Measurements from ENCODE around the gene NCEH1.
"Not testable (repeated sequence)": the region's sequence is repeated elsewhere in the genome, so short reads cannot be mapped to it uniquely, and the experiment has no call there.

Gene NCEH1

DNA sequence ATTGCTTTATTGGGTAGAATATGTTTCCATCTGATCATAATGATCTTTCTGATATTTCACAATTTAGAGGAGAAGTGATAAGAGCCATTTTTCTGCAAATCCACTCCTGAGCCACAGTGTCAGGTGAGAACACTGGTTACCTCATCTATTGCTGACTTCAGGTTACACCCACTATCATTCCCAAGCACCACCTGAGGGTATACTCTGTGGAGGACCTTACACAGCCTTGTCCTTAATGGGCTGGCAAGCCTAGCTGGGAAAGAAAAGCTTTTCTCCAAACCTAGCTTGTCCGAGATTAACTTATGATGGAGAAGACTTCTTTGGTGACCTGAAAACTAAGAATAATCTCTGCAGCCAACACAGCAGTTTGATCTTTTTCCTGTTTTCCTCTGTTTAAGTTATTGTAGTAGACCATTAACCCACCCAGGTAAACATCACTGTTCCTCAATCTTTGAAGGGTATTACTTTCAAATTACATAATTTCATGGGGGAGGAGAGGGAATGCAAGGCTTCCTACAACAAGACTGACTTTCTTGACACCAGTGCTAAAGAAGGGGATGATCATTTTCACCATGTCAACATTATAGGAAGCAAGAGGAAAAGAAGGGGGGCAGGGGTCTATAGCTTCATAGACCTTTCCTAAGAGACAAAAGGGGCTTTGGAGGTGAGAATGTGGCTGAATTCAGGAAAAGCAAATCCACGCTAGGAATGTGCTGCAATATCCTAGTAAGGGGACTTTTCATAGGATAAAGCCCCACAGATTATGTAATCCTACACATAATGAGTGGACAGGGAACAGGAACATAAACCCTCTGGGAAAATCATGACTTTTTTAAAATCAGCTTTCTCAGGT lies 1.7 kb downstream of the NCEH1 start:
- DNase-seq (ENCODE audit: low spot score): no peak

DNA sequence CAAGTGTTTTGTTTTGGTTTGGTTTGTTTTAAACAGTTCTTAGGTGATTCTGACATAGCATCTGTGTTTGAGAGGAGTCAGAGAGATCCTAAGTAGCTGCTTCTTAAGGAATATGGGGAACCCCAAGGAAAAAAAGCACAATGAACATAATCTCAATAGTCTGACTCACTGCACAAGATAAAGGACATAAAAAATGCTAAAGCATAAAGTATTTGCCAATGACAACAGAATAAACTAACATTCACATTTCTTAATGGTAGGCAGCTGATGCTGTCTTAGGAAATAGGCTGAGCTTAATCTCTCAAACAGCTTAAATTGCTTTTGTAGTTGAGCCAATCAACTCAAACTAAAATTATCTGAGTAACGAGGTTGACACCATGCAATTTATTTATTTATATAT lies 2.9 kb downstream of the NCEH1 start:
- DNase-seq (ENCODE audit: low spot score): no peak

DNA sequence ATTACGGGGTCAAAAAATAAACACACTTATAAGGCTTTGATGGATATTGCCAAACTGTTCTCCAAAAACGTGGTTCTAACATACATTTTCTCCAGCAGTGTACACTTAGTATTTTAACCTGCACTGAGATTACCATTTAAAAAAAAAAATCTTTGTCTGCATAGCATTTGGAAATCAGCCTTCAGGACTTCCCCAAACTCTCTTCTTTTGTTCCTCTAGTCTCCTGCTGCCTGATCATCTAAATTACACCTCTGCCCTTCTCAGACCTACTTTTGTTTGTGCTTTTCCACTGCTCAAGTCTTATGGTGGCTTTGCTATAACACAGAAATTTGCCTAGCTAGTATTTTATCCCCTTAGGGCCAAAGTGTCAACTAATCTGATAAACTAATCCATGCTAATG lies 3.8 kb downstream of the NCEH1 start:
- DNase-seq (ENCODE audit: low spot score): no peak

DNA sequence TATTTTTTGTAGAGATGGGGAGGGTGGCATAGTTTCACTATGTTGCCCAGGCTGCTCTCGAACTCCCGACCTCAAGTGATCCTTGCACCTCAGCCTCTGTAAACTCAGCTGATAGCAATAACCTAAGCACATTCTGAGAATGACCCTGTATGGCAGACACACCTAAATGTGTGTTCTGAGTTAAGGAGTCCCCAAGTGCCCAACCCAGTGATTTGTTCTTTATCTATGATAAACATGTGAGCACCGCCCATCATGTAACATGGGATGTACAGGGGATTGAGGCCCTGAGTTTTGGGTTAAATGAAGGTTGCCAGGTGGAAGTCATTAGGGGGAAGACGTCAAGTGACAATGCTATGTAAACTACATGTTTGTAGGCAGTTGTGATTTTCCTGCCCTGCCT lies 5.7 kb downstream of the NCEH1 start:
- no peak for DNase-seq (ENCODE audit: low spot score)

DNA sequence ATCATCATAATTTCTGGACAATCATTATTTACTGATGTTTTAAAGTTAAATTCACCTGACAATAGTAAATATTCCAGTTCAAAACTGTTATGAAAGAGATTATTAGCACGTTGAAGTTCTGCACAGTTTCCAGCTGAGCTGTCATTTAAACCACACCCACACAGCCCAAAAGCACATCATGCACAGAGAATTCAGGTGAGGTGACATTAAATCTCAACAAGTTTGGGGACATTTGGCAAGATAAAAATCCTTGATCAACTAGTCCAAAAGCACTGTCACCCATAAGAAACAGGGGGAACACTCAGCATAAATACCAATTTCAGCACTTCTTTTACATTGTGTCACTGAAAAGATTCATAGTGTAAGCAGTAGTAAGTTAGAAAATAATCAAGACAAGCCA lies 6.9 kb downstream of the NCEH1 start:
- DNase-seq (ENCODE audit: low spot score): no peak

DNA sequence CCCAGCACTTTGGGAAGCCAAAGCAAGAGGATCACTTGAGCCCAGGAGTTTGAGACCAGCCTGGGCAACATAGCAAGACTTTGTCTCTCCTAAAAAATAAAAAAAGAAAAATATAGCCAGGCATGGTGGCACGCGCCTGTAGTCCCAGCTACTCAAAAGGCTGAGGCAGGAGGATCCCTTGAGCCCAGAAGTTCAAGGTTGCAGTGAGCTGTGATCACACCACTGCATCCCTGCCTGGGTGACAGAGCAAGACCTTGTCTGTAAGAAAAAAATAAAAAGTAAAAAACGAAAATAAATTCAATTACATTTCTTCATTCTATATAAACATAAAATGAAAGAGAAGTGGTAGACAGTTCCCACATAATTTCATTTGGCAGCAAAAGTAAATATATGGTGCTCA lies 8.1 kb downstream of the NCEH1 start:
- not testable (repeated sequence) for DNase-seq (ENCODE audit: low spot score)

DNA sequence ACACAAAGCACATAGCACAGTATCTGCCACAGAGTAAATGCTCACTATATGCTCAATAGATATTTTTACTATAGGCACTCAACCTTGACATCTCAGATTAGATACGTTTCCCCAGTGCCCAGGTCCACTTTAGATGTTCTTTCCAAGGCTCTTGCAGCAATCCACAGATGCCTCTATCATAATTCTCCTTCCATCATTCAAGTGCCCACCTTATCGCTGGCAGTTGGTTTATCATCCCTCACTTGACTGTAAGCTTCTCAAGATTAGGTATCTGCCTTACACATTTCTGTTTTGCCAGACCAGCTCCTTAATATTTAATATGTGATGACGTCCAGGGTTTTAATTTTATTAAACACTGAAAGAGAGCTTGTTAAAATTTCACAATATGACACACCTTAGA lies 8.6 kb downstream of the NCEH1 start:
- no peak for DNase-seq (ENCODE audit: low spot score)

DNA sequence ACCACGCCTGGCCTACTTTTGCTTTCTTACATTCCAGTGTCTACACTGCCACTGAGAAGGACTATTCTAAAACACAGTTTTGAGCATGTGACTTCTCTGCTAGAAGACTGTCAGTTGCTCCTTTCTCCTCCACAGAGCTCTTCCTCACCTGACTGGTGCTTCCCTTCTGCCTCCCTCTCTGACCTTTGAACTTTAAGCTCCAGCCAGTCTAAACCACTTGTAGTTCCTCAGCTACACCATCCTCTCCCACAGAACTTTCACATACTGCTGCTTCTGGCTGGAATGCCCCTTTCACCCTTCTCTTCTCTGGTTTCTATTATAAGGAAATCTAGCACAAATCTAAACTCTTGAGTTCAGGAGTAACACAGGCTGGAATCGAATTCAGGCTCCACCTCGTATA lies 9.1 kb downstream of the NCEH1 start:
- DNase-seq (ENCODE audit: low spot score): no peak

DNA sequence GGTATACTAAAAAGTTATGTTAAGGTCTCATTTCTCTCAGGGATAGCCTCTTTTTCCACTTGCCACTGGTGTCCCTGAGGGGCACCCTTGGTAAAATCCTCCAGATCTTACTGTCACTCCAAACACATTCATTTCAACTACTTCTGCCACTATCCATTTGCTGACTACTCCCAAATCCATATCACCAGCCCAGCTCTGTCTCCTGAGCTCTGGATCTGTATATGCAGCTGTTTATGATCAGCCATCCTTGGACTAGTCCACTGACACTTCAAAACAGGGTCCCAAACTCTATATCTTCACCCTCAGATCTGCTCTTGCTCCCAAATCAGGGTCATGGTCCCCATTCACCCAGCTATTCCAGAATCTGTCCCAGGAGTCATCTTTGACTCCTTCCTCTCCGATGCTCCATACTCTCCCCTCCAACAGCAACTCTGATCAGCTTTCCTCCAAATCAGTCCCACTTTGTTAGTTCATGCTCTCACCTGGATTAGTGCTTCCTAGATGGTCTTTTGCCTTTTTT lies 9.9 kb downstream of the NCEH1 start:
- DNase-seq (ENCODE audit: low spot score): no peak

DNA sequence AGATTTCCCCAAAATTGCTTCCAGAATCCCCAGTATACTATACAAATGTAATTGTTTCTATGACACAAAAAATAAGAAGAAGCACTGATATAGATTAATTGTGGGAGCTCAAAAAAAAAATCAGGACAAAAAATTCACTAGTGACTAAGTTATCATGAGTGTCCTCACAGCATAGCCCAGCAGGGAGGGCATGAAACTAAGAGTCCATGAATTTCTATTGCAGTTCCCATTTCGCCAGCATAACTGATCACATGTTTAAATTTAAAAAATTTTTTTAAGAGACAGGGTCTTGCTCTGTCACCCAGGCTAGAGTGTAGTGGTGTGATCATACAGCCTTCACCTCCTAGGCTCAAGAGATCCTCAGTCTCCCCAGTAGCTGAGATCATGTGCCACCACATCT lies 10.6 kb downstream of the NCEH1 start:
- DNase-seq (ENCODE audit: low spot score): no peak

DNA sequence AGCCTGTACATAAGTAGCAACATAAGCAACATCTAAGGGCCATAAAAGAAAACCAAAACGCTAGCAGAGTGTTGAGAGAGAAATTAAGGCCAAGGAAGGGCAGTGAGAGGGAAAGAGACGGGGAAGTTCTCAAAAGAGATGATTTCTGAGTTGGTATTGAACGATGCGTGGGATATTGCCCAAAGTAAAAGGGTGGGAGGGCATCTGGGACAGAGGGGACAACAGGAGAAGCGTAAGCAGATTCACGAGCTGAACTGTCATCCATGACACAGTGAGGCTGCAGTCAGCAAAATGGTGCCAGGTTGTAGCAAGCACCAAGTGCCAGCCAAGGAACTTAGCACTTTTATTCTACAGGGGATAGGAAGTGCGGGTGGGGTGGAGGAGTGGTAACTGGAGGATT lies 11.8 kb downstream of the NCEH1 start:
- DNase-seq (ENCODE audit: low spot score): no peak

DNA sequence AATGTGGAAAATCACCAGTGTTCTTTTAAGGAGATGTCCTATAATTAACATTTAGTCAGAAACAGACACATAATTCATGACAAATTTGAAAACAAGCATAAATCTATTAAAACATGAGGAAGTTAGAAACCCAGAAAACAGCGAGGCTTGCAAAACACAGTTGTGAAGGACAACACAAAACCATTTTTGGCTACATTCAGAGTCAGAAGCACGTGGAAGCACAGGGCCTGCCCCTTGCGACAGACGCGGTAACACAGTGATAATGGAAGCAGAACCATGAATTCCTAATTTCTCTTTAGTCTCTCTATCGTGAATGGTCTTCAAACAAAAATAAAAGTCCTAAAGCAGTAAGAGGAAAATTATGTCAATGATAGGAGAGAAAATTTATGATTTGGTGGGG lies 12.2 kb downstream of the NCEH1 start:
- DNase-seq (ENCODE audit: low spot score): no peak

DNA sequence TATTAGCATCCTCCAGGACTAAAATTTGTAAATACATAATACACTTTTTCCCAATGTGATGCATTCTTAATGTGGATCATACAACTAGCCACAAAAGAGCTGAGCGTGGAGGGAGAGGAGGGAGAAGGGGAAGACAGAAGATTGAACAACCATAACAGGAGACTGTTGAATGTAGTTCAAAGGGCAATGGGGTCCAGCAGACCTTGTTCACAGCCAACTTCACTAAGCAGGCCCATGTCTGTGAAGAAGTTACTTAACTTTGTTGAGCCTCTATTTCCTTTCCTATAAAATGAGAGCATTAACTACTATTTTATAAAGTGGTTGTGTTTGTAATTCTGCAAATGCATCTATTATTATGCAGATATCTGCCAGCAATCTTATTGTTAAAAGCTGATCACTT lies 13.3 kb downstream of the NCEH1 start:
- DNase-seq (ENCODE audit: low spot score): no peak

DNA sequence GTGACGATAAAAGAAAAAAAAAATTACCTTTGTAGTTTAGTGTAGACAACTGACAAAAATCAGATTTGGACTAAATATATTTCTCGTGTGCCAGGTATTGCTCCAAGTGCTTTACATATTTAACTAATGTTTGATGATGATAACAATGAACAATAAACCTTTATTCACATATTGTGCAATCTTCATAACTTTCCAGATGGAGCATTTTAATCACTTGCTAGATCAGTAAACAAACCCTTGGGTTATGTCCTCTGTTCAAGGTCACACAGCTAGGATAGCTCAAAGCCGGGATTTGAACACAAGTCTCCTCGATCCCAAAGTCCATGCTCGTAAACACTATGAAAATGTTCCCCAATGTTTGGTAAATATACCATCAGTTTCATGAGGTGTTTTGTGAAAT lies 14.5 kb downstream of the NCEH1 start:
- no peak for DNase-seq (ENCODE audit: low spot score)

DNA sequence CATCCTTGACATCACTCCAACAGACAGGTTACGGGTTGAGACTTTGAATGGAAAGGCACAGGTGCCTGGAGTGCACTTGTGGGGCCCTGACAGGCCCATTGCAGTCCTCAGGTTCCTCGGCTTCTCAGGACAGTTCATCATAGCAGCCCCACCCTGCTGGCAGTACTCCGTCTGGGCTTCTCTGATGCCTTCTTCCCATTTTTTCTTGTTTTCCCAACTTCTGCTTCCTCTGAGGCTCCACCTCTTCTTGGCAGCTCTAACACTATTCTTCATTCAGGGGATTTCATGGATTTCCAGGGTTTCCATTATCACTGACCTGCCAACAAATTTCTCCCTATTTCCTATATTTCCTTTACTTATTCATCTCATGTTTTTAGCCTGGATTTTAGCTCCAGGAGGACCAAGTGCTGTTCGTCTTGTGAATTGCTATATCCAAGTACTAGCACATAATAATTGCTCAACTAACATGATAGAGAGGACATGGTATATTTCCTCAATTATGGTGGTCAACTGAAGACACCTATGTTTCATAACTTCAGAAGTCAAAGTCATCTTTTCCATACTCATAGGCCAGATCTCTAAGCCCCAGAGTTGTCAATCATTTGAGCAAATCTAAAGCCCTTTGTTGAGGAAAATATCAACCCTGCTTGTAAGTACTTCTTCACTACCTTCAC lies 16.2 kb downstream of the NCEH1 start:
- no peak for DNase-seq (ENCODE audit: low spot score)

DNA sequence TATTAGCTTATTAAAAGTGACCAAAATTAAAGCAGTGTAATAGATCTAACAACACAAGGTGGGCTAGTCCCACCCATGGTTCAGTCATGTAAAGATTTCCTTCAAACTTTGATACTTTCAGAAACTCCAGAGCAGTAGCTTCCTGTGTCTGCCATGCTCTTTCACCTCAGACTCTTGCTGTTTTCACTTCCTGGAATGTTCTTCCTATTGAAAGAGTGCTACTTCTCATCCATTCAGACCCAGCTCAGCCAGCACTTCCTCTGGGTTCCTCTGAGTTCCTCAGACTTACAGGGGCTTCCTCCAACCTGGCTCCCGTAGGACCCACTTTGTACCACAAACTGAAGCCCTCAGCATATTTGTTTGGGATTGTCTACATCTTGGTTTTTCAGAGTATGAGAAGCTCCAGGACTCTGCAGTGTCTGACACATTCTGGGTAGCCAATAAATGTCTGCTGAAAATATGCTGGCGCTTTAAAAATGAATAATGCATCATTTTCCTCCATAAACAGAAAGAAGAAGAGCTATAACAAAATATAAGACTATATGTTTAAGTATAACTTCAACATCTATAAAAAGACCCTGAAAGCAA lies 18.0 kb downstream of the NCEH1 start:
- DNase-seq (ENCODE audit: low spot score): no peak

DNA sequence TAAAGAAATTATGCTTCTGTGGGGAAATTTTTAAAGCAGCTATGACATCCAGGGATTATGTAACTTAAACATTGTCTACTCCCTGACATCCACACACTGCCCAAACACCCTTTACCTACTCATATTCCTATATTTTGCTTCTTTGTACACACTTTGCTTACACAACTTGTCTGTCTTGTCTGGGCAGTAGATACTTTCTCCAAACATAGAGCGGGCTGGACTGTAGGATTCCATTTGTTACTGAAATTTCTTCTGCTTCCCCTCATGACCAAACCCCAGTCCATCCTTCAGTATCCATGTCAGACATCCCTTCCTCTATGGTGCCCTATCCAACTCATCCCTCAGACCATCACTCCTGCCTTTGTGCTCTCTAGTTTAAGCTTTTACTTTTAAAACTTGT lies 19.9 kb downstream of the NCEH1 start:
- no peak for DNase-seq (ENCODE audit: low spot score)

DNA sequence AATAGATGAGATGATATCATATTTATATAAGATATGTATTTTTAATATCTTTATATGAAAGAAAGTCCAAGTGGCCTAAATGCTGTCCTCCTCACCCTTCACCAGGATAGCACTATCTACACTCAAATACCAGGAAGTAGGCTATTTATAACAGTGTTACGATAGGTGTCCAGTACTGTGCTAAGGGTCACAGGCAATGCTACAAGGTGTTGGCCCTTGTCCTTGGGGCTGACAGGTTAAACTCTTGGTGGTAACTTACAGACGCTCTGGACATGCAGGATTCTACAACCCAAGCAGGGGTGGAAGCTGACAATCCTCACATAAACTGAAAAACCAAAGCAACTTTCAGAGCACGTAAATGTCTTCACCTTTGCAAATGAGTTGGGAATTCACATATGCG lies 22.3 kb downstream of the NCEH1 start:
- DNase-seq (ENCODE audit: low spot score): no peak

DNA sequence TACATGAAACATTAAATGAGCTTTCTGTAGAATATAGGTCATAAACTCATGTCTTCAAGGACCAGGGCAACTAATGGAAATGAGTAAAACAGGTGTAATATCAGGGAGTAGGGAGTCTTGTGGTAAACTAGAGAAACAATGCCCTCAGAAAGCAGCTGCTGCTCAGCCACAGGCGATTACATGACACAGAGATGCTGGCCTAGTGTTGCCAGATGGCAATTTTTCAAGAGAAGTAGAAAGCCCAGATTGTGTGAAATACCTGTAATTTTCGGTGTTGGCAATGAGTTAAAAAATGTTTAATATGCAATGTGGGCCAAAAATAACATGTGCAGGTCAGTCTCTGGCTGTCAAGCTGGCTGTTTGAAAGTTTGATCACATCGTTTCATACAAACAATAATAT lies 23.4 kb downstream of the NCEH1 start:
- DNase-seq (ENCODE audit: low spot score): no peak

DNA sequence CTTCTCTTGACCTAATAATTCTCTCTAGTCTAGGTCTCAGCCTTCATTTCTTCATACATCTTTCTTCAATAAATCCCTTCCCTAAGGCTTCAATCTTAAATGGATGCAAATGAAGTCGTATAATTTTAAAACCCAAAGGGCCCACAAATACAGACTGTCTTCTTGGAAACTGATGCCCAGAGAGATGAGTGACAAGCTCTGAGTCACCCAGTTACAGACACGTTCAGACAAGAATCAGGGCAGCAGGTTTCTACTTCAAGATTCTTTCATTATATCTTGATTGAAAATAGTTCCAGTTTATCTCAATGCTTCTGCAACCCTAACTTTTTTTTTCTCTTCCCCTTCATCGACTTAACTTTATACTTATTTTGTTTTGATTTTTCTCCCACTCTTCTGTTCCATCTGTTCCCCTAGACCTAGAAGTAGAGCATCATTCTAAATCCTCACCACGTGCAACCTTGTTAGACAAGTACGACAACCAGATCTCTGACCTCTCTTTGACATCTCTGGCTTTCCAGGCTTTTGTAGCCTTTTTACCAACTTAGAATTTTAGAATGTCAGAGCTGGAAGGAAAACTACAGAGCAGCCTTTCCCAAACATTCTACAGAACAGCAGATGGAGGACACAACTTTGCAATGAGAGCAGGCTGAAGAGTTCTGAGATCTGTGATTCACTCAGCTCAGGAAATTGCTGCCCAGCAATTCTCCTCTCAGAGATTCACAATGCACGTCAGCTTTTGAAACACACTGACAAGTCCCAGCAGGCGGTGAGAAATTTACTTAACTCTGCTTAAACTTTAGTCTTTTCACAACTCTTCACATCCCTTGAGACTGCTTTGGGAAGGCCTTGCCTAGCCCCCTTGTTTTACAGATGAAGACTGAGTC lies 25.3 kb downstream of the NCEH1 start:
- DNase-seq (ENCODE audit: low spot score): no peak

DNA sequence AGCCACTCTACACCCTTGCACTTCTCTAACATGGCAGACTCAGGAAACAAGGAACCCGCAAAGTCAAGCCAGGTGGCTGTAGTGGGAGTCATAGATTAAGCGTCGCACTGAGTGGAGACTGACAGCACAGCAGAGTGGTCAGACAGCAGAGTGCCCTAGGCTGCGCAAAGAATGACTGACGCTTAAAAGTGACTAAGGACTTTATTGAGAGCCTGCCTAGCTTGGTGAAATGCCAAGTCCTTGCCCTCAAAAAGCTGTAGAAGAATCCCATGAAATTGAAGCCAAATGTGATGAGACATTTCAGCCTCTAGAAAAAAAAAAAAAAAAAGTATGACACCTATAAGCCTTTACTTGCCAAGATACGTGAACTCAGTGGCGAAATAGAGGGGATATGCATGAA lies 30.2 kb downstream of the NCEH1 start:
- DNase-seq (ENCODE audit: low spot score): no peak

DNA sequence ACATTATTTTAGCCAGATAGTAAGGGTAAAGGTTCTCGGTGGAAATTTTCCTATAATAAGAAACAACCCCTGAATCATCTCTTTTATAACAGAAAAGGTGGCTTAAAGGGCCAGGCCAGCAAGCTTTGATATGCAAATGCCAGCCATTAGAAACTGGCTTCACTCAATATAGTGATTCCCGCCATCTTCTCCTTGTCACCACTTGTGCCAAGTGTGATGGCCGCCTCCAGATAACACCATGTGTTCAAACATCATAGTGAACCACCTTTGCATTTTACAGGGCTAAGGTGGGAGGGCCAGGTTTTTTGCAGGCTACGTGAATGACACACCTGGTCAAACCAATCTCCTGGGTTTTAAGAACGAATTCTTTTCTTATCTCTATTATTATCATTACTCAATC lies 31.3 kb downstream of the NCEH1 start:
- DNase-seq (ENCODE audit: low spot score): no peak
